GM23338 (cell line): ENCODE results near the gene SCGB1A1. TPM values are rescaled to one million over a fixed set of nuclear protein-coding genes. Genes with fewer than 3 reads are reported as not detected.

Experiments
- ATAC-seq: fragments of 200-7000 bp; cut with Tn5 transposase; 3 replicates; pipeline ENCODE4 v1.9.1; 2020
- DNase-seq: peaks from one replicate; pipeline ENCODE4 v3.0.0-alpha.2; 2015; ENCODE audit warnings: low spot score
- H2AFZ ChIP-seq: fragments of 200-600 bp; sonication (generic); 2 replicates; pipeline ENCODE4 v1.8.0; 2016; ENCODE audit warnings: antibody characterized with exemption, mild to moderate bottlenecking, moderate library complexity
- H3F3A ChIP-seq: fragments of 200-600 bp; sonication (generic); replicated peaks from 2 replicates; pipeline ENCODE4 v1.8.0; 2017; ENCODE audit warnings: antibody characterized with exemption, mixed run types, low read depth
- H3K27ac ChIP-seq: fragments of 200-600 bp; sonication (generic); 2 replicates; pipeline ENCODE4 v1.6.1; 2016; ENCODE audit warnings: low read depth
- H3K27me3 ChIP-seq: fragments of 200-600 bp; sonication (generic); 2 replicates; pipeline ENCODE4 v1.8.0; 2016; ENCODE audit warnings: mild to moderate bottlenecking, mixed run types, moderate library complexity; ENCODE audit not compliant: insufficient read depth
- H3K36me3 ChIP-seq: fragments of 200-600 bp; sonication (generic); 2 replicates; pipeline ENCODE4 v1.8.0; 2016; ENCODE audit warnings: mild to moderate bottlenecking; ENCODE audit not compliant: insufficient read depth
- H3K4me1 ChIP-seq: fragments of 200-600 bp; sonication (generic); 2 replicates; pipeline ENCODE4 v1.8.0; 2016; ENCODE audit warnings: mild to moderate bottlenecking, moderate library complexity; ENCODE audit not compliant: insufficient read depth
- H3K4me2 ChIP-seq: fragments of 200-600 bp; sonication (generic); 2 replicates; pipeline ENCODE4 v1.7.1; 2017; ENCODE audit warnings: mixed run types
- H3K4me3 ChIP-seq: fragments of 200-600 bp; sonication (generic); 2 replicates; pipeline ENCODE4 v1.6.1; 2016; ENCODE audit warnings: mixed run types
- H3K79me2 ChIP-seq: fragments of 200-600 bp; sonication (generic); replicated peaks from 2 replicates; pipeline ENCODE4 v1.8.0; 2017; ENCODE audit warnings: mild to moderate bottlenecking; ENCODE audit not compliant: insufficient read depth
- H3K9me2 ChIP-seq: fragments of 200-600 bp; sonication (generic); 2 replicates; pipeline ENCODE4 v1.8.0; 2017; ENCODE audit not compliant: insufficient read depth
- H4K20me1 ChIP-seq: fragments of 200-600 bp; sonication (generic); replicated peaks from 2 replicates; pipeline ENCODE4 v1.8.0; 2017; ENCODE audit warnings: mild to moderate bottlenecking; ENCODE audit not compliant: insufficient read depth
- H3K27ac Mint-ChIP-seq: 2 replicates; pipeline ENCODE4 v1.8.0; 2020; ENCODE audit warnings: inconsistent platforms, mild to moderate bottlenecking, moderate library complexity, mixed read lengths
- H3K27me3 Mint-ChIP-seq: 3 replicates; pipeline ENCODE4 v1.8.0; 2022; ENCODE audit warnings: low read depth, mild to moderate bottlenecking, moderate library complexity, mixed read lengths, inconsistent platforms; ENCODE audit not compliant: insufficient read depth, poor library complexity
- H3K36me3 Mint-ChIP-seq: 3 replicates; pipeline ENCODE4 v1.8.0; 2021; ENCODE audit warnings: low read depth, mild to moderate bottlenecking, inconsistent platforms, moderate library complexity, mixed read lengths
- H3K4me1 Mint-ChIP-seq: 3 replicates; pipeline ENCODE4 v1.8.0; 2020; ENCODE audit warnings: mild to moderate bottlenecking, inconsistent platforms, mixed read lengths
- H3K4me3 Mint-ChIP-seq: 3 replicates; pipeline ENCODE4 v1.8.0; 2021; ENCODE audit warnings: moderate library complexity, mild to moderate bottlenecking, inconsistent platforms, mixed read lengths
- H3K9me3 Mint-ChIP-seq: 3 replicates; pipeline ENCODE4 v1.8.0; 2020; ENCODE audit warnings: moderate library complexity, mild to moderate bottlenecking, inconsistent platforms, mixed read lengths
- CTCF ChIP-seq, 2 experiments: fragments of 200-600 bp in 1 of 2; sonication (generic) in 1 of 2; conservative IDR thresholded peaks; 2 replicates each; pipeline versions ENCODE4 v1.5.1 to v1.6.1; 2016 to 2017; ENCODE audit warnings: antibody characterized with exemption in 2 of 2, low read depth in 2 of 2, mild to moderate bottlenecking in 2 of 2, moderate library complexity in 1 of 2
- ETS1 ChIP-seq: IDR thresholded peaks from 2 replicates; pipeline ENCODE4 v1.6.1; 2016; ENCODE audit warnings: antibody characterized with exemption
- EZH2 ChIP-seq: fragments of 200-600 bp; sonication (generic); IDR thresholded peaks from one replicate; pipeline ENCODE4 v1.8.0; 2017; ENCODE audit warnings: antibody characterized with exemption, mild to moderate bottlenecking, low read depth; ENCODE audit not compliant: unreplicated experiment
- JUNB ChIP-seq: IDR thresholded peaks from one replicate; pipeline ENCODE4 v1.6.1; 2016; ENCODE audit warnings: antibody characterized with exemption; ENCODE audit not compliant: unreplicated experiment
- NANOG ChIP-seq: IDR thresholded peaks from 2 replicates; pipeline ENCODE4 v1.6.1; 2016; ENCODE audit warnings: antibody characterized with exemption, borderline replicate concordance
- POLR2AphosphoS5 ChIP-seq: IDR thresholded peaks from 2 replicates; pipeline ENCODE4 v1.6.1; 2016; ENCODE audit warnings: antibody characterized with exemption, low read depth
- STAT1 ChIP-seq: IDR thresholded peaks from one replicate; pipeline ENCODE4 v1.6.1; 2016; ENCODE audit warnings: antibody characterized with exemption; ENCODE audit not compliant: unreplicated experiment
- ZNF114 ChIP-seq: fragments of 250-450 bp; sonication (Bioruptor Pico); IDR thresholded peaks from 2 replicates; pipeline ENCODE4 v1.5.0; 2020; ENCODE audit warnings: mild to moderate bottlenecking, moderate library complexity
- ZNF331 ChIP-seq: fragments of 250-450 bp; sonication (Bioruptor Pico); IDR thresholded peaks from 2 replicates; pipeline ENCODE4 v1.5.0; 2020; ENCODE audit warnings: low read depth, mild to moderate bottlenecking, moderate library complexity
- ZNF462 ChIP-seq: fragments of 250-450 bp; sonication (Bioruptor Pico); IDR thresholded peaks from 2 replicates; pipeline ENCODE4 v1.5.0; 2020; ENCODE audit warnings: mild to moderate bottlenecking, moderate library complexity
- polyA plus RNA-seq: library from polyadenylated mRNA; unstranded; fragments of >200 nt; fragmentation: Nextera tagmentation; extraction: Ambion mirVana; gene quantifications from 2 replicates; pipeline ENCODE4 v1.2.1, GENCODE V29; 2016
- total RNA-seq: library from RNA; depleted of rRNA; stranded (reverse); fragments of >200 nt; shearing (Covaris generic); gene quantifications from 2 replicates; pipeline ENCODE4 v1.2.3, GENCODE V29; 2014
- TF ChIP-seq, protein P1 (sequence below): IDR thresholded peaks from one replicate; pipeline ENCODE4 v1.6.1; 2018; ENCODE audit warnings: antibody characterized with exemption; ENCODE audit not compliant: unreplicated experiment

Gene SCGB1A1
- total and polyA plus RNA-seq, 2 experiments from 2014 or later, result not detected

- TF ChIP-seq POLR2AphosphoS5 (no peak), ETS1 (no peak)
Measured at GRCh38 chr11:62433904-62434276, 15.1 kb downstream of the SCGB1A1 start (continued).

GRCh38 chr11:62435846-62436660 lies 17.2 kb downstream of the SCGB1A1 start:
- no peak for DNase-seq
- Histone ChIP-seq H3K36me3 (no peaks in the 10 kb centered on the region), H3K9me2 (no peaks in the 10 kb centered on the region), H3K4me1 (no peaks in the 10 kb centered on the region), H3F3A (0 out of 2 replicates have a peak, but pooled peaks cover 4% of the 10 kb centered on the region), H3K27me3 (no peaks in the 10 kb centered on the region), H3K79me2 (no peaks in the 10 kb centered on the region), H3K4me2 (no peak overlapping the region), H2AFZ (no peak overlapping the region), H3K27ac (no peak overlapping the region), H4K20me1 (no peaks in the 10 kb centered on the region), H3K4me3 (no peak overlapping the region)
- no peak overlapping the region for H3K4me3 Mint-ChIP-seq
- no peaks in the 10 kb centered on the region for H3K36me3 Mint-ChIP-seq
- no peak for ATAC-seq
- peaks cover 6% of the 10 kb centered on the region for H3K27me3 Mint-ChIP-seq
- H3K9me3 Mint-ChIP-seq, result no peaks in the 10 kb centered on the region
- peaks cover 9% of the 10 kb centered on the region; the same call in 1 of the 3 replicates for H3K4me1 Mint-ChIP-seq
- no peak overlapping the region for H3K27ac Mint-ChIP-seq
- TF ChIP-seq POLR2AphosphoS5 (no peak), NANOG (no peak), EZH2 (no peak), STAT1 (no peak), ZNF114 (CRISPR knock-in tag) (no peak), ZNF331 (CRISPR knock-in tag) (no peak), ZNF462 (CRISPR knock-in tag) (no peak), CTCF (conservative IDR thresholded peaks at IDR 0.05; ENCODE audit: low read depth in 2 of 2) (no peak), JUNB (no peak)
- TF ChIP-seq, protein P1, sequence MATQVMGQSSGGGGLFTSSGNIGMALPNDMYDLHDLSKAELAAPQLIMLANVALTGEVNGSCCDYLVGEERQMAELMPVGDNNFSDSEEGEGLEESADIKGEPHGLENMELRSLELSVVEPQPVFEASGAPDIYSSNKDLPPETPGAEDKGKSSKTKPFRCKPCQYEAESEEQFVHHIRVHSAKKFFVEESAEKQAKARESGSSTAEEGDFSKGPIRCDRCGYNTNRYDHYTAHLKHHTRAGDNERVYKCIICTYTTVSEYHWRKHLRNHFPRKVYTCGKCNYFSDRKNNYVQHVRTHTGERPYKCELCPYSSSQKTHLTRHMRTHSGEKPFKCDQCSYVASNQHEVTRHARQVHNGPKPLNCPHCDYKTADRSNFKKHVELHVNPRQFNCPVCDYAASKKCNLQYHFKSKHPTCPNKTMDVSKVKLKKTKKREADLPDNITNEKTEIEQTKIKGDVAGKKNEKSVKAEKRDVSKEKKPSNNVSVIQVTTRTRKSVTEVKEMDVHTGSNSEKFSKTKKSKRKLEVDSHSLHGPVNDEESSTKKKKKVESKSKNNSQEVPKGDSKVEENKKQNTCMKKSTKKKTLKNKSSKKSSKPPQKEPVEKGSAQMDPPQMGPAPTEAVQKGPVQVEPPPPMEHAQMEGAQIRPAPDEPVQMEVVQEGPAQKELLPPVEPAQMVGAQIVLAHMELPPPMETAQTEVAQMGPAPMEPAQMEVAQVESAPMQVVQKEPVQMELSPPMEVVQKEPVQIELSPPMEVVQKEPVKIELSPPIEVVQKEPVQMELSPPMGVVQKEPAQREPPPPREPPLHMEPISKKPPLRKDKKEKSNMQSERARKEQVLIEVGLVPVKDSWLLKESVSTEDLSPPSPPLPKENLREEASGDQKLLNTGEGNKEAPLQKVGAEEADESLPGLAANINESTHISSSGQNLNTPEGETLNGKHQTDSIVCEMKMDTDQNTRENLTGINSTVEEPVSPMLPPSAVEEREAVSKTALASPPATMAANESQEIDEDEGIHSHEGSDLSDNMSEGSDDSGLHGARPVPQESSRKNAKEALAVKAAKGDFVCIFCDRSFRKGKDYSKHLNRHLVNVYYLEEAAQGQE, result no peak
